ENCODE results near the gene KANSL2.

DNA sequence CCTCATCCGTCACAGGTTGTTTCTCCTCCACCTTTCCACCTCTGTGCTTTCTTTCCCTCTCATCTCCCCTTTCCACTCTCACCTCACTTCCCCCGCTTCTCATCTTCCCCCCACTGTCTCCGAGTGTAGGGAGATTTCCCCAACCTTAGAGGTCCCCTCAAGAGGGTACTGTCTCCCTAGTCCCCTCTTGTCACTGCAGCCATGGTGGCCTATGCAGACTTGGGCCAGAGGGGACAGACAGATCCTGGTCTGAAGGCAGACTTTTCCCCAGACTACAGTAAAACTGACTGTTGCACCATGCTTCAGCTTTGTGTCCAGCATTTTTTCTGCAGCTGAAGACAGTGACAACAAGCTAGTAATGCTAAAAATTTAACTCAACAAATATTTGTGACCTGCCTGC lies 41.2 kb downstream of the KANSL2 start:
- TF ChIP-seq POLR2A (IDR thresholded peaks at IDR 0.05; ENCODE audit: low read depth, low read length) (no peak), PAX5 (IDR thresholded peaks at IDR 0.05; ENCODE audit: insufficient read depth, low read length, severe bottlenecking) (no peak), TAF1 (IDR thresholded peaks at IDR 0.05; ENCODE audit: low read depth, low read length) (no peak), SPI1 (IDR thresholded peaks at IDR 0.05; ENCODE audit: low read depth, low read length) (no peak)

All from GM12891 (cell line).